HCT116 (cell line): ENCODE results near the gene TMSB4X. TPM values are rescaled to one million over a fixed set of nuclear protein-coding genes. Genes with fewer than 3 reads are reported as not detected.

Experiments used
- ATAC-seq: fragments of 200-7000 bp; cut with Tn5 transposase; 2 replicates; pipeline ENCODE4 v1.9.1; 2020; ENCODE audit warnings: mild to moderate bottlenecking, moderate library complexity
- BruUV-seq: library from RNA; stranded (reverse); fragments of 400-500 nt; replicated peaks from 2 replicates; lab custom pipeline; 2021; lab: Mats Ljungman, UMichigan
- CTCF ChIA-PET: fragments of 300-600 bp; sonication (Branson Sonifier 250); formaldehyde crosslinking; loops from one replicate; lab custom pipeline; 2021; ENCODE audit warnings: antibody characterized with exemption; lab: Charles Lee
- POLR2A ChIA-PET: fragments of 300-600, 350-600 bp; sonication (Branson Sonifier 250); formaldehyde crosslinking; loops from one replicate; lab custom pipeline; 2021; ENCODE audit warnings: antibody characterized with exemption; lab: Charles Lee
- RAD21 ChIA-PET, 2 experiments: fragments of 300-600 bp; sonication (Branson Sonifier 250); formaldehyde crosslinking; loops; one replicate each; lab custom pipeline; 2023; ENCODE audit warnings: low total read pairs in 2 of 2; ENCODE audit not compliant: uncharacterized antibody in 2 of 2, unreplicated experiment in 2 of 2, low non-redundant PET in 1 of 2; lab: Charles Lee
- DNase-seq: peaks from one replicate; pipeline ENCODE4 v3.0.0-alpha.2; 2010; ENCODE audit warnings: low read depth, low spot score
- H2AFZ ChIP-seq: fragments of 200-600 bp; shearing (Covaris generic), sonication (generic); 2 replicates; pipeline ENCODE4 v1.6.1; 2017; ENCODE audit warnings: low read depth, mixed run types, mixed read lengths, antibody characterized with exemption, low read length; ENCODE audit not compliant: poor library complexity, severe bottlenecking
- H3K27ac ChIP-seq: 2 replicates; pipeline ENCODE4 v1.5.1; 2012; ENCODE audit warnings: low read depth, low read length
- H3K27me3 ChIP-seq: fragments of 200-600 bp; sonication (generic); 2 replicates; pipeline ENCODE4 v1.6.1; 2016; ENCODE audit warnings: mixed run types, low read length, mixed read lengths; ENCODE audit not compliant: insufficient read depth
- H3K36me3 ChIP-seq, 2 experiments: fragments of 200-500 bp in 1 of 2; fragments of 200-600 bp in 1 of 2; sonication (Bioruptor generic) in 1 of 2; sonication (generic) in 1 of 2; 2 replicates each; pipeline versions ENCODE4 v1.5.1 to v1.6.1; 2014 to 2016; ENCODE audit warnings: low read length in 2 of 2, inconsistent platforms in 1 of 2, mixed read lengths in 1 of 2, mixed run types in 1 of 2; ENCODE audit not compliant: insufficient read depth in 2 of 2, control insufficient read depth in 1 of 2
- H3K4me1 ChIP-seq, 2 experiments: fragments of 200-600 bp in 1 of 2; sonication (generic) in 1 of 2; 2 replicates each; pipeline versions ENCODE4 v1.5.1 to v1.6.1; 2012 to 2017; ENCODE audit warnings: low read length in 2 of 2, inconsistent platforms in 1 of 2, mild to moderate bottlenecking in 1 of 2, mixed read lengths in 1 of 2, mixed run types in 1 of 2, moderate library complexity in 1 of 2; ENCODE audit not compliant: insufficient read depth in 2 of 2, control insufficient read depth in 1 of 2
- H3K4me2 ChIP-seq: fragments of 200-600 bp; sonication (generic); 2 replicates; pipeline ENCODE4 v1.6.1; 2017; ENCODE audit warnings: mixed run types, low read length, mixed read lengths
- H3K4me3 ChIP-seq, 2 experiments: fragments of 200-600 bp in 1 of 2; sonication (generic) in 1 of 2; replicated peaks in 1 of 2; 2 replicates each; pipeline ENCODE4 v1.5.1; 2011 to 2016; ENCODE audit warnings: low read length in 2 of 2, control low read depth in 1 of 2, low read depth in 1 of 2, mild to moderate bottlenecking in 1 of 2, mixed read lengths in 1 of 2, mixed run types in 1 of 2
- H3K79me2 ChIP-seq: fragments of 200-600 bp; sonication (generic); 2 replicates; pipeline ENCODE4 v1.6.1; 2017; ENCODE audit warnings: mild to moderate bottlenecking, mixed run types, low read length, moderate library complexity, mixed read lengths; ENCODE audit not compliant: insufficient read depth
- H3K9ac ChIP-seq: fragments of 200-600 bp; sonication (generic); 2 replicates; pipeline ENCODE4 v1.6.1; 2016; ENCODE audit warnings: low read length, mixed read lengths
- H3K9me2 ChIP-seq: fragments of 200-600 bp; sonication (generic), shearing (Covaris generic); 2 replicates; pipeline ENCODE4 v1.6.1; 2017; ENCODE audit warnings: mixed run types, mild to moderate bottlenecking, moderate library complexity; ENCODE audit not compliant: insufficient read depth
- H3K9me3 ChIP-seq, 2 experiments: fragments of 200-500 bp in 1 of 2; fragments of 200-600 bp in 1 of 2; sonication (Bioruptor generic) in 1 of 2; sonication (generic) in 1 of 2; 2 replicates each; pipeline ENCODE4 v1.6.1; 2014 to 2017; ENCODE audit warnings: low read length in 2 of 2, mixed read lengths in 2 of 2, inconsistent platforms in 1 of 2, low read depth in 1 of 2, mild to moderate bottlenecking in 1 of 2, mixed run types in 1 of 2, moderate library complexity in 1 of 2; ENCODE audit not compliant: control insufficient read depth in 1 of 2, insufficient read depth in 1 of 2
- H4K20me1 ChIP-seq: fragments of 200-600 bp; sonication (generic), shearing (Covaris generic); 2 replicates; pipeline ENCODE4 v1.6.1; 2017; ENCODE audit warnings: mixed run types, mild to moderate bottlenecking, moderate library complexity; ENCODE audit not compliant: insufficient read depth
- CBX3 ChIP-seq: IDR thresholded peaks from 2 replicates; pipeline ENCODE4 v1.6.1; 2012; ENCODE audit warnings: low read depth
- CEBPB ChIP-seq: IDR thresholded peaks from 2 replicates; pipeline ENCODE4 v1.6.1; 2012; ENCODE audit warnings: low read depth
- ELF1 ChIP-seq: IDR thresholded peaks from 2 replicates; pipeline ENCODE4 v1.6.1; 2012; ENCODE audit warnings: low read depth, borderline replicate concordance
- EZH2 ChIP-seq: fragments of 200-600 bp; sonication (generic); IDR thresholded peaks from 2 replicates; pipeline ENCODE4 v1.6.1; 2017; ENCODE audit warnings: antibody characterized with exemption, mixed run types
- EZH2phosphoT487 ChIP-seq: fragments of 200-600 bp; IDR thresholded peaks from 2 replicates; pipeline ENCODE4 v1.6.1; 2018; ENCODE audit warnings: antibody characterized with exemption, borderline replicate concordance
- FOSL1 ChIP-seq: IDR thresholded peaks from 2 replicates; pipeline ENCODE4 v1.6.1; 2012; ENCODE audit warnings: low read depth
- JUND ChIP-seq: IDR thresholded peaks from 2 replicates; pipeline ENCODE4 v1.6.1; 2012
- POLR2A ChIP-seq: IDR thresholded peaks from 2 replicates; pipeline ENCODE4 v1.7.0; 2011; ENCODE audit warnings: borderline replicate concordance; ENCODE audit not compliant: insufficient read depth, insufficient read length; ENCODE audit errors: extremely low read depth
- POLR2AphosphoS5 ChIP-seq: IDR thresholded peaks from 2 replicates; pipeline ENCODE4 v1.6.1; 2011; ENCODE audit warnings: mild to moderate bottlenecking, low read depth, low read length, moderate library complexity
- RAD21 ChIP-seq: IDR thresholded peaks from 2 replicates; pipeline ENCODE4 v1.6.1; 2012; ENCODE audit warnings: low read depth, mild to moderate bottlenecking
- SIN3A ChIP-seq: IDR thresholded peaks from 2 replicates; pipeline ENCODE4 v1.6.1; 2012; ENCODE audit warnings: low read depth
- SP1 ChIP-seq: IDR thresholded peaks from 2 replicates; pipeline ENCODE4 v1.6.1; 2012; ENCODE audit warnings: low read depth
- ZFX ChIP-seq: fragments of 450-650 bp; IDR thresholded peaks from 2 replicates; pipeline ENCODE4 v1.6.1; 2017
- ZNF274 ChIP-seq: fragments of 200-500 bp; sonication (Bioruptor generic); IDR thresholded peaks from 2 replicates; pipeline ENCODE4 v1.6.1; 2014; ENCODE audit warnings: mild to moderate bottlenecking, low read depth, low read length, inconsistent platforms
- intact Hi-C: fragments of 100-400 bp; cut with micrococcal nuclease; formaldehyde crosslinking; loops from 2 replicates; pipeline ENCODE4 v1.10.0; 2022
- total RNA-seq: library from RNA; stranded (reverse); gene quantifications from one replicate; pipeline ENCODE4 v1.2.1, GENCODE V29; 2021; ENCODE audit not compliant: unreplicated experiment
- TF ChIP-seq, protein P1 (sequence below): IDR thresholded peaks from 2 replicates; pipeline ENCODE4 v1.6.1; 2012
- TF ChIP-seq, protein P2 (sequence below): IDR thresholded peaks from 2 replicates; pipeline ENCODE4 v1.6.1; 2012
- TF ChIP-seq, protein P3 (sequence below): IDR thresholded peaks from 2 replicates; pipeline ENCODE4 v1.6.1; 2011; ENCODE audit warnings: mild to moderate bottlenecking, low read length, moderate library complexity; ENCODE audit not compliant: insufficient replicate concordance; ENCODE audit errors: extremely low read depth

The TMSB4X gene
- total RNA-seq, 1 experiment from 2014 or later: 407 TPM

DNA sequence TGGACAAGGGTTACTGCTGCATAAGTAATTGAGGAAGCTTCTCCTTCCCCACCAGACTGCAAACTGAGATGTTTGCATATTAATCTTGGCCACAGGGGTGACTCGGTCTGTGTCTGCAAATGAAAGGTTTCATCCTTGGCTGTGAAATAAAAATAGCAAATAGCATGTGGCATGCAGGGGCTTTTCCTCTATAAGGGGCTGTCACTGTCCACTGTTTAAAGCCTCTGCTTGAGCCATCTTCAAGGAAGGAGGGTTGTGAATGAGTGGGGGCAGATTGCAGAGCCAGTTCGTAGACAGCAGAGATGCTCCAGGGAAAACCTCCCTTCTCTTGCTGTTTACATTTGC lies 33.3 kb downstream of the TMSB4X start:
- no TSS peak for BruUV-seq
- Histone ChIP-seq H3K4me3 (no peak overlapping the region), H3K36me3 (no peaks in the 10 kb centered on the region), H3K4me2 (no peak overlapping the region), H3K9me3 (no peaks in the 10 kb centered on the region), H3K9me2 (no peaks in the 10 kb centered on the region), H3K9ac (no peak overlapping the region), H4K20me1 (no peaks in the 10 kb centered on the region), H3K27ac (no peak overlapping the region), H3K27me3 (no peaks in the 10 kb centered on the region), H2AFZ (no peak overlapping the region), H3K4me1 (no peaks in the 10 kb centered on the region; a peak in 1 of 4 replicates), H3K79me2 (no peaks in the 10 kb centered on the region)
- CTCF ChIA-PET: no interaction called here
- POLR2A ChIA-PET: no interaction called here
- RAD21 ChIA-PET: no interaction called here
- TF ChIP-seq EZH2: no peak
- TF ChIP-seq RAD21: no peak
- no peak for TF ChIP-seq FOSL1
- no peak for TF ChIP-seq SP1
- no peak for TF ChIP-seq POLR2AphosphoS5
- no peak for TF ChIP-seq ZNF274
- TF ChIP-seq CEBPB: no peak
- no peak for TF ChIP-seq ZFX
- TF ChIP-seq, protein P1, sequence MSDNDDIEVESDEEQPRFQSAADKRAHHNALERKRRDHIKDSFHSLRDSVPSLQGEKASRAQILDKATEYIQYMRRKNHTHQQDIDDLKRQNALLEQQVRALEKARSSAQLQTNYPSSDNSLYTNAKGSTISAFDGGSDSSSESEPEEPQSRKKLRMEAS: no peak
- TF ChIP-seq ELF1: no peak
- TF ChIP-seq, protein P2, sequence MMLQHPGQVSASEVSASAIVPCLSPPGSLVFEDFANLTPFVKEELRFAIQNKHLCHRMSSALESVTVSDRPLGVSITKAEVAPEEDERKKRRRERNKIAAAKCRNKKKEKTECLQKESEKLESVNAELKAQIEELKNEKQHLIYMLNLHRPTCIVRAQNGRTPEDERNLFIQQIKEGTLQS: no peak
- no peak for TF ChIP-seq JUND
- no peak for TF ChIP-seq POLR2A
- TF ChIP-seq, protein P3, sequence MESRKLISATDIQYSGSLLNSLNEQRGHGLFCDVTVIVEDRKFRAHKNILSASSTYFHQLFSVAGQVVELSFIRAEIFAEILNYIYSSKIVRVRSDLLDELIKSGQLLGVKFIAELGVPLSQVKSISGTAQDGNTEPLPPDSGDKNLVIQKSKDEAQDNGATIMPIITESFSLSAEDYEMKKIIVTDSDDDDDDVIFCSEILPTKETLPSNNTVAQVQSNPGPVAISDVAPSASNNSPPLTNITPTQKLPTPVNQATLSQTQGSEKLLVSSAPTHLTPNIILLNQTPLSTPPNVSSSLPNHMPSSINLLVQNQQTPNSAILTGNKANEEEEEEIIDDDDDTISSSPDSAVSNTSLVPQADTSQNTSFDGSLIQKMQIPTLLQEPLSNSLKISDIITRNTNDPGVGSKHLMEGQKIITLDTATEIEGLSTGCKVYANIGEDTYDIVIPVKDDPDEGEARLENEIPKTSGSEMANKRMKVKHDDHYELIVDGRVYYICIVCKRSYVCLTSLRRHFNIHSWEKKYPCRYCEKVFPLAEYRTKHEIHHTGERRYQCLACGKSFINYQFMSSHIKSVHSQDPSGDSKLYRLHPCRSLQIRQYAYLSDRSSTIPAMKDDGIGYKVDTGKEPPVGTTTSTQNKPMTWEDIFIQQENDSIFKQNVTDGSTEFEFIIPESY: no peak
- no peak for TF ChIP-seq EZH2phosphoT487
- no peak for TF ChIP-seq CBX3
- TF ChIP-seq SIN3A: no peak
- DNase-seq (no peak), ATAC-seq (no peak)
- intact Hi-C loops: no loop called here
